CD4-positive, alpha-beta T cell (primary cell): ENCODE data around the gene HMCN1. TPM values are rescaled to one million over a fixed set of nuclear protein-coding genes. Genes with fewer than 3 reads are reported as not detected.

Source experiments
- ATAC-seq: fragments of 200-7000 bp; cut with Tn5 transposase; one replicate; pipeline ENCODE4 v1.10.0; 2022; ENCODE audit warnings: mild to moderate bottlenecking; ENCODE audit not compliant: poor library complexity
- CTCF ChIA-PET: fragments of 350-600 bp; sonication (Branson Sonifier 250); formaldehyde crosslinking; loops from one replicate; lab custom pipeline; 2021; ENCODE audit warnings: antibody characterized with exemption, inconsistent platforms; lab: Charles Lee
- POLR2A ChIA-PET: fragments of 350-600 bp; sonication (Branson Sonifier 250); formaldehyde crosslinking; loops from one replicate; lab custom pipeline; 2021; ENCODE audit warnings: antibody characterized with exemption, inconsistent platforms; lab: Charles Lee
- DNase-seq, 14 experiments: peaks; one replicate each; pipeline ENCODE4 v3.0.0-alpha.2; 2013 to 2020; ENCODE audit warnings: mixed read lengths in 2 of 14
- H3K27ac ChIP-seq, 2 donors: one replicate each; pipeline versions ENCODE4 v1.5.1 to v1.7.0; 2013; ENCODE audit warnings: low read length in 2 of 2, low read depth in 1 of 2, mild to moderate bottlenecking in 1 of 2
- H3K27me3 ChIP-seq, 2 experiments: 1 replicate in 1 of 2; 2 replicates in 1 of 2; pipeline versions ENCODE4 v1.6.1 to v1.7.0; 2013; ENCODE audit warnings: low read length in 2 of 2, control low read depth in 1 of 2, mild to moderate bottlenecking in 1 of 2, moderate library complexity in 1 of 2; ENCODE audit not compliant: insufficient read depth in 2 of 2, control insufficient read depth in 1 of 2
- H3K36me3 ChIP-seq: one replicate; pipeline ENCODE4 v1.6.1; 2013; ENCODE audit warnings: low read length, control low read depth; ENCODE audit not compliant: insufficient read depth
- H3K4me1 ChIP-seq: one replicate; pipeline ENCODE4 v1.6.1; 2013; ENCODE audit warnings: low read length, control low read depth; ENCODE audit not compliant: insufficient read depth
- H3K4me3 ChIP-seq: one replicate; pipeline ENCODE4 v1.5.1; 2013; ENCODE audit warnings: mild to moderate bottlenecking, low read length, moderate library complexity
- H3K9me3 ChIP-seq, 2 experiments: 1 replicate in 1 of 2; 2 replicates in 1 of 2; pipeline versions ENCODE4 v1.6.1 to v1.7.0; 2013; ENCODE audit warnings: low read length in 2 of 2, mild to moderate bottlenecking in 2 of 2, control low read depth in 1 of 2, moderate library complexity in 1 of 2; ENCODE audit not compliant: control insufficient read depth in 1 of 2, insufficient read depth in 1 of 2
- H3K27ac Mint-ChIP-seq: one replicate; pipeline ENCODE4 v1.8.0; 2020; ENCODE audit warnings: mixed read lengths
- H3K27me3 Mint-ChIP-seq: one replicate; pipeline ENCODE4 v1.8.0; 2021; ENCODE audit warnings: mixed read lengths
- H3K36me3 Mint-ChIP-seq: one replicate; pipeline ENCODE4 v1.8.0; 2021; ENCODE audit warnings: low read depth, mixed read lengths
- H3K4me1 Mint-ChIP-seq: one replicate; pipeline ENCODE4 v1.8.0; 2021; ENCODE audit warnings: low read depth, mixed read lengths
- H3K4me3 Mint-ChIP-seq: one replicate; pipeline ENCODE4 v1.8.0; 2020; ENCODE audit warnings: mild to moderate bottlenecking, mixed read lengths
- H3K9me3 Mint-ChIP-seq: one replicate; pipeline ENCODE4 v1.8.0; 2020; ENCODE audit warnings: mixed read lengths
- intact Hi-C, 2 experiments: fragments of 100-400 bp; cut with DNase I in 1 of 2; cut with micrococcal nuclease in 1 of 2; formaldehyde crosslinking; loops; one replicate each; pipeline versions ENCODE4 v1.15.1 to v1.9.0; 2023 to 2025; cut with DNase I, micrococcal nuclease
- total RNA-seq, 174 experiments: library from RNA in 2 of 174; stranded (reverse) in 2 of 174; gene quantifications; one replicate each; pipeline ENCODE4 v1.2.3 and lab custom pipeline; 2021 to 2026
- TF ChIP-seq, protein P1 (sequence below): fragments of 200-600 bp; IDR thresholded peaks from one replicate; pipeline ENCODE4 v1.8.0; 2022; ENCODE audit warnings: antibody characterized with exemption, mild to moderate bottlenecking

Gene HMCN1
- total RNA-seq, 2 experiments from 2014 or later: 0.14 TPM

DNA sequence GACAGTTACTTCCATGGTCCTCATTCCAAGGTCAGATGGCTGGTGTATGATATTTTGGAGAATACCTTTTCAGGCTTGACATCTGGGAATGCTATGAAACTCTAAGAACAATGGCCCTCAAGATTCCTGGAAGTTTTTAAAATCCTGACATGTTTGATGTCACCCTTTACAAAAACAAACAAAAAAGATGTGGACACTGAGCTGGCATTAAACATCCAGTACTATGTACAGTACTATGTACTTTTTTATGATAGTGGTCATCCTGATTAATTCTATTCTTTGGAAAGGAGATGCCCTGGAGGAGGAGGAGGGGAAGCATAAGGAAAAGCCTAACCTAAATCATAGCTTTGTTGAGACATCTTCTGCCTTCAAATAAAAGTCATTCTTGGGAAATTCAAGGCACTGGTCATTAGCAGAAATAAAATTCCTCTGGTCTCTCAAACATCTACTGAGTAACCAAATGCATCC, 235.4 kb downstream of the HMCN1 start:
- no peaks in the 10 kb centered on the region for H3K4me1 Mint-ChIP-seq
- CTCF ChIA-PET: no interaction called here
- no peak overlapping the region for H3K4me3 Mint-ChIP-seq
- Histone ChIP-seq H3K27me3 (no peaks in the 10 kb centered on the region), H3K27ac (no peak overlapping the region), H3K9me3 (no peaks in the 10 kb centered on the region), H3K36me3 (no peaks in the 10 kb centered on the region), H3K4me1 (no peaks in the 10 kb centered on the region), H3K4me3 (no peak overlapping the region)
- H3K36me3 Mint-ChIP-seq: no peaks in the 10 kb centered on the region
- peaks cover 4% of the 10 kb centered on the region for H3K27me3 Mint-ChIP-seq
- H3K27ac Mint-ChIP-seq: no peak overlapping the region
- POLR2A ChIA-PET: no interaction called here
- intact Hi-C loops: no loop called here
- H3K9me3 Mint-ChIP-seq: no peaks in the 10 kb centered on the region
- TF ChIP-seq, protein P1, sequence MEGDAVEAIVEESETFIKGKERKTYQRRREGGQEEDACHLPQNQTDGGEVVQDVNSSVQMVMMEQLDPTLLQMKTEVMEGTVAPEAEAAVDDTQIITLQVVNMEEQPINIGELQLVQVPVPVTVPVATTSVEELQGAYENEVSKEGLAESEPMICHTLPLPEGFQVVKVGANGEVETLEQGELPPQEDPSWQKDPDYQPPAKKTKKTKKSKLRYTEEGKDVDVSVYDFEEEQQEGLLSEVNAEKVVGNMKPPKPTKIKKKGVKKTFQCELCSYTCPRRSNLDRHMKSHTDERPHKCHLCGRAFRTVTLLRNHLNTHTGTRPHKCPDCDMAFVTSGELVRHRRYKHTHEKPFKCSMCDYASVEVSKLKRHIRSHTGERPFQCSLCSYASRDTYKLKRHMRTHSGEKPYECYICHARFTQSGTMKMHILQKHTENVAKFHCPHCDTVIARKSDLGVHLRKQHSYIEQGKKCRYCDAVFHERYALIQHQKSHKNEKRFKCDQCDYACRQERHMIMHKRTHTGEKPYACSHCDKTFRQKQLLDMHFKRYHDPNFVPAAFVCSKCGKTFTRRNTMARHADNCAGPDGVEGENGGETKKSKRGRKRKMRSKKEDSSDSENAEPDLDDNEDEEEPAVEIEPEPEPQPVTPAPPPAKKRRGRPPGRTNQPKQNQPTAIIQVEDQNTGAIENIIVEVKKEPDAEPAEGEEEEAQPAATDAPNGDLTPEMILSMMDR: no peak
- ATAC-seq (no peak), DNase-seq (no peak)

DNA sequence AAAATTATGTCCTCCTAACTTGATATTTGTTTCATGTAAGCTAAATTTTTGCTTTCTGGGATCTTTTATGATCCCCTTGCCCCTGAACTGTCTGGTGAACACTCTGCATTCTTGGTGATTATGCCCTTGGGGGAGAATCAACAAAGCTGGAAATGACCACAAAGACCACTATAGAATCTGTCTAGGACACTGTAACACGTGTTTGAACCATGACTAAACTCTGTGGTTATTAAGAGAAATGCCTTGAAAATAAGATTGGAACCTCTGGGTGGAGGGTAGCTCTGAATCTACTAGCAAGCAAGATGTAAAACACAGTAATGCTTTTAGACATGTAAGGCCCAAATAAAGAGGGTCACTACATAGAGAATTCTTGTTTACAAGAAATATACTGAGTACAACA, 237.5 kb downstream of the HMCN1 start:
- CTCF ChIA-PET: no interaction called here
- no peak for ATAC-seq

DNA sequence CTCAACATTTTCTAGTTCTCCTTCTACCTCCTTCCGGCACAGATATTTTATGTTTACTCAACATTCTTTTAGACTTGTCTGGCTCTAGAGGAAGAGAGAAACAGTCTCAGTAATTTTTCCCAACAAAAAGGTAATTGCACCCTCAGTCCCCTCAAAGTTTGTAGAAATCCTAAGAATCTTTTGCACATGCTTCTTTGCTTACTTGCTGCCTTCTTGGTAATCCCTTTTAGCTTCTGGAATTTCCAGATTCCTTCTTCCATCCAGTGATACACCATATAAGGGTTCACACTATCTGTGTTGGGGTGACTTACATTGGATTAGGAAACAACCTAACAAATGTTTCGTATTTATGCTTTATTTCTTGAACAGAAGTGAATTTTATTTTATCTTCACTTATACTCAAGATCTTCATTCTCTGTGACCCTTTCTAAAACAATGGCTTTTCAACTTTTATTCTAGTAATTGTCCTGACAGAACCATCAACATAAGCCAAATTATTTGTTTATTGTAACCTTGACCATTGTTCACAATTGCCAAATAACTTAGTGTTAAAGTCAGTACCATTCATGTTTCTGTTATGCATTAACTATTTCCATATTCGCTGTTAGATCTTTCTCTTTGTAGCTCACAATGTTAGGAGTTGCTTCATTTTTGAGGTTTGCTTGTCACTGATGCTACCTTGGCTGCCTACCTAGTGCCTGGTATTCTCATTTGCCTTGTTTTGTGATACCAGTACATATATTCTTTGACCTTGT, 238.1 kb downstream of the HMCN1 start:
- H3K9me3 ChIP-seq: no peaks in the 10 kb centered on the region
- Mint-ChIP-seq H3K27me3 (peaks cover 8% of the 10 kb centered on the region), H3K27ac (no peak overlapping the region), H3K4me1 (no peaks in the 10 kb centered on the region), H3K4me3 (no peak overlapping the region), H3K9me3 (no peaks in the 10 kb centered on the region), H3K36me3 (no peaks in the 10 kb centered on the region)
- no peak overlapping the region for H3K27ac ChIP-seq
- POLR2A ChIA-PET: no interaction called here
- no peaks in the 10 kb centered on the region for H3K27me3 ChIP-seq
- intact Hi-C loops: no loop called here
- no peaks in the 10 kb centered on the region for H3K4me1 ChIP-seq
- TF ChIP-seq, protein P1: no peak
- no peak for ATAC-seq
- H3K36me3 ChIP-seq: no peaks in the 10 kb centered on the region
- CTCF ChIA-PET: no interaction called here
- DNase-seq: no peak
- no peak overlapping the region for H3K4me3 ChIP-seq

More for the DNA sequence above, 237.5 kb downstream of the HMCN1 start:
- no peak overlapping the region for H3K27ac Mint-ChIP-seq
- H3K9me3 Mint-ChIP-seq: no peaks in the 10 kb centered on the region
- POLR2A ChIA-PET: no interaction called here
- no peak overlapping the region for H3K4me3 Mint-ChIP-seq
- H3K36me3 ChIP-seq: no peaks in the 10 kb centered on the region
- intact Hi-C loops: no loop called here
- H3K36me3 Mint-ChIP-seq: no peaks in the 10 kb centered on the region
- H3K27me3 ChIP-seq: no peaks in the 10 kb centered on the region
- TF ChIP-seq, protein P1: no peak
- no peak overlapping the region for H3K4me3 ChIP-seq
- no peaks in the 10 kb centered on the region for H3K4me1 Mint-ChIP-seq
- no peaks in the 10 kb centered on the region for H3K9me3 ChIP-seq
- peaks cover 8% of the 10 kb centered on the region for H3K27me3 Mint-ChIP-seq
- DNase-seq: no peak
- H3K27ac ChIP-seq: no peak overlapping the region
- no peaks in the 10 kb centered on the region for H3K4me1 ChIP-seq
